Karpas-422 (cell line): ENCODE results near the gene PTPRG. TPM values are rescaled to one million over a fixed set of nuclear protein-coding genes. Genes with fewer than 3 reads are reported as not detected.

Experiments
- DNase-seq: peaks from one replicate; pipeline ENCODE4 v3.0.0-alpha.2; 2015
- H2AFZ ChIP-seq: fragments of 200-600 bp; sonication (generic); 2 replicates; pipeline ENCODE4 v1.6.1; 2014; ENCODE audit warnings: antibody characterized with exemption, low read length, mixed read lengths
- H3K27ac ChIP-seq: fragments of 200-600 bp; sonication (generic); 2 replicates; pipeline ENCODE4 v1.5.1; 2014; ENCODE audit warnings: mild to moderate bottlenecking, low read length, moderate library complexity
- H3K27me3 ChIP-seq: fragments of 200-600 bp; sonication (generic); 2 replicates; pipeline ENCODE4 v1.6.1; 2014; ENCODE audit warnings: low read length, mixed read lengths
- H3K36me3 ChIP-seq: fragments of 200-600 bp; sonication (generic); 2 replicates; pipeline ENCODE4 v1.6.1; 2014; ENCODE audit warnings: low read length, mixed read lengths; ENCODE audit not compliant: insufficient read depth
- H3K4me1 ChIP-seq: fragments of 200-600 bp; sonication (generic); 2 replicates; pipeline ENCODE4 v1.6.1; 2014; ENCODE audit warnings: mild to moderate bottlenecking, low read length, mixed read lengths
- H3K4me2 ChIP-seq: fragments of 200-600 bp; sonication (generic); 2 replicates; pipeline ENCODE4 v1.6.1; 2014; ENCODE audit warnings: low read length, low read depth, mild to moderate bottlenecking; ENCODE audit not compliant: poor library complexity, severe bottlenecking
- H3K4me3 ChIP-seq: fragments of 200-600 bp; sonication (generic); 2 replicates; pipeline ENCODE4 v1.5.1; 2014; ENCODE audit warnings: mild to moderate bottlenecking, antibody characterized with exemption, low read length, mixed read lengths
- H3K79me2 ChIP-seq: fragments of 200-600 bp; sonication (generic); 2 replicates; pipeline ENCODE4 v1.6.1; 2014; ENCODE audit warnings: mild to moderate bottlenecking, low read length, mixed read lengths
- H3K9ac ChIP-seq: fragments of 200-600 bp; sonication (generic); 2 replicates; pipeline ENCODE4 v1.6.0; 2014; ENCODE audit warnings: low read length
- H3K9me2 ChIP-seq: fragments of 200-600 bp; sonication (generic), shearing (Covaris generic); replicated peaks from 2 replicates; pipeline ENCODE4 v1.6.0; 2014; ENCODE audit warnings: mild to moderate bottlenecking, low read length, moderate library complexity; ENCODE audit not compliant: insufficient read depth
- H3K9me3 ChIP-seq: fragments of 300-700, 200-600 bp; sonication (generic); 2 replicates; pipeline ENCODE4 v1.6.1; 2014; ENCODE audit warnings: low read length, mixed read lengths
- H4K20me1 ChIP-seq: fragments of 200-600 bp; sonication (generic); 2 replicates; pipeline ENCODE4 v1.6.1; 2014; ENCODE audit warnings: mild to moderate bottlenecking, antibody characterized with exemption, low read length, low read depth; ENCODE audit not compliant: insufficient read depth
- total RNA-seq: library from RNA; depleted of rRNA; stranded (reverse); fragments of >200 nt; shearing (Covaris generic); gene quantifications from 2 replicates; pipeline ENCODE4 v1.2.3, GENCODE V29; 2014; ENCODE audit warnings: low replicate concordance

Gene PTPRG
- total RNA-seq, 1 experiment from 2014 or later: not detected

DNA sequence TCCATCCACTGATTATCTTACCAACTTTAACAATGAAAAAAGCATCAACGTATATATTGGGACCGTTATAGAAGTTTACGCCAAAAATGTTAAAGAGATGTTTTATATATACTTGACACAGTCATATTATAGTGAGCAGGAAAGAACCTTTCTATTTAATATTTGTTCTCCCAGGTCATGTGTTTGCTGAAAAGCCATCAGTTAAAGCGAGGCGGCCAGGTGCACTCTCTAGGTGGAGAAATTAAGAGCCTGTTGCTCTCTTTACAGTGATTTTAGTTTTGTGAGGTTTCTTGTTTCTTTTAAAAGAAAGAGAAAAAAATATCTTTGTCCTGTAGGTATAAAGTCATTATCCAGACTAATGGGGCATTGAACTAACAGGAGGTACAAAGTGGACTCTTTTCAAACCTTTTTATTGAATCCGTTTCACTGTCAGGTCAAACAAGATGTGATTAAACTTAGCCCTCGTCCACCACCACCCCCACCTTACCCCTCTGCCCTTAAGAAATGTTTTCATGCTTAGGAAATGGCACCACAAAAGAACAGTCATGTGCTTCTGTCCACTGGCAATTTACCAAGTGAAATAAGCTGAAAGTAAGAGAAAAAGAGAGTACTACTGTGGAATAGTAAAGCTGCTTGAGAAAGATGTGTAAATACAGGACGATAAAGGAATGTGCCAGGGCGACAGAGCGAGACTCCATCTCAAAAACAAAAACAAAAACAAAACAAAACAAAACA lies 279.9 kb downstream of the PTPRG start:
- H3K9me3 ChIP-seq: no peaks in the 10 kb centered on the region; the same call in 1 of the 2 replicates

DNA sequence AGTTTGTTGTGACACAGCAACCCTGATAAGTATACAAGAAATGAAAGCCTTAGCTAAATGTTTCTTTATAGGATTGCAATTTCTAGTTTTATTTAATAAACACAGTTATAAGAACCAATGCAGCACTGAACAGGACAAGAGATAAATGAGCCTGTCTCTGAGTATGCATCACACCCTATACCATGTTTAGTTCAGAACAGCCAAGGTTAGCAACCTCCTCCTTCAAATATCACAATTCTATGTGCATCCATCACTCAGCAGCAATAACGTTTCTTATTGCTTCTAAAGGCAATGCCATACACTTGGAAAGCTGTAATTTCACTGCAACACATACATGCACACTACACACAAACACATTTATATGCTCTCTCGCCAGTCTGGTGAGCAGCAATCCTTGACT lies 280.6 kb downstream of the PTPRG start:
- H3K27me3 ChIP-seq: no peaks in the 10 kb centered on the region
- no peaks in the 10 kb centered on the region for H3K4me1 ChIP-seq
- no peak overlapping the region for H3K4me2 ChIP-seq

More for the DNA sequence above, 279.9 kb downstream of the PTPRG start:
- H3K4me3 ChIP-seq: no peak overlapping the region
- H3K4me1 ChIP-seq: no peaks in the 10 kb centered on the region
- H3K79me2 ChIP-seq: no peaks in the 10 kb centered on the region
- H3K9ac ChIP-seq: no peak overlapping the region
- H2AFZ ChIP-seq: no peak overlapping the region
- H3K4me2 ChIP-seq: no peak overlapping the region
- no peaks in the 10 kb centered on the region for H3K27me3 ChIP-seq
- H4K20me1 ChIP-seq: no peaks in the 10 kb centered on the region
- no peaks in the 10 kb centered on the region for H3K9me2 ChIP-seq
- H3K27ac ChIP-seq: no peak overlapping the region
- no peaks in the 10 kb centered on the region for H3K36me3 ChIP-seq
- no peak for DNase-seq

DNA sequence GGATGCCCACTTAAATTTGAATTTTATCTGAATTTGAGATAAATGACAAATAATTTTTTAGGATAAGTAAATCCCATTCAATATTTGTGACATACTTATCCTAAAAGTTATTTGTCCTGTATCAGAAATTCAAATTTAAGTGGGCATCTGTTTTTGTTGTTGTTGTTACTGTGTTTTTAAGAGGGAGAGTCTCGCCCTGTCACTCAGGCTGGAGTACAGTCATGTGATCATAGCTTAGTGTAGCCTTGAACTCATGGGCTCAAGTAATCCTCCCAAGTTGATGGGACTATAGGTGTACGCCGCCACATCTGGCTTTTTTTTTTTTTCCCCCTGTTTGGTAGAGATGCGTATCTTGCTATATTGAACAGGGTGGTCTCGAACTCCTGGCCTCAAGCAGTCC lies 283.0 kb downstream of the PTPRG start:
- no peak overlapping the region for H3K4me2 ChIP-seq
- H4K20me1 ChIP-seq: no peaks in the 10 kb centered on the region
- H3K4me1 ChIP-seq: no peaks in the 10 kb centered on the region
- H3K9me2 ChIP-seq: no peaks in the 10 kb centered on the region
- H3K79me2 ChIP-seq: no peaks in the 10 kb centered on the region
- no peaks in the 10 kb centered on the region for H3K27me3 ChIP-seq
- H3K9me3 ChIP-seq: no peaks in the 10 kb centered on the region
- no peak overlapping the region for H2AFZ ChIP-seq
- no peak overlapping the region for H3K4me3 ChIP-seq
- no peaks in the 10 kb centered on the region for H3K36me3 ChIP-seq
- no peak overlapping the region for H3K27ac ChIP-seq
- DNase-seq: no peak
- H3K9ac ChIP-seq: no peak overlapping the region

More for the DNA sequence above, 280.6 kb downstream of the PTPRG start:
- Histone ChIP-seq H2AFZ (no peak overlapping the region), H3K4me3 (no peak overlapping the region), H3K9me2 (no peaks in the 10 kb centered on the region), H4K20me1 (no peaks in the 10 kb centered on the region), H3K79me2 (no peaks in the 10 kb centered on the region), H3K9ac (no peak overlapping the region), H3K9me3 (no peaks in the 10 kb centered on the region; the same call in 1 of the 2 replicates), H3K36me3 (no peaks in the 10 kb centered on the region), H3K27ac (no peak overlapping the region)
- no peak for DNase-seq

DNA sequence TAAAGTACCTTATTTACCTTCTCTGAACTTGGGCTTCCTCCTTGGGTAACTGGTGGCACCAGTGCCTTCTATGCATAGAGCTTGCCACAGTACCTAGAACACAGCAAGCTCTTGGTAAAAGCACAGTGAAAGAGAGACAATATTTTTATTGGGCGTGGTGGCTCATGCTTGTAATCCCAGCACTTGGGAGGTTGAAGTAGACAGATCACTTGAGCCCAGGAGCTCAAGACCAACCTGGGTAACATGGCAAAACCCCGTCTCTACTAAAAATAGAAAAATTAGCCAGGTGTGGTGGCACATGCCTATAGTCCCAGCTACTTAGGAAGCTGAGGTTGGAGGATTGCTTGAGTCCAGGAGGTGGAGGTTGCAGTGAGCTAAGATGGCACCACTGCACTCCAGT lies 285.1 kb downstream of the PTPRG start:
- no peaks in the 10 kb centered on the region for H3K9me2 ChIP-seq
- H3K79me2 ChIP-seq: no peaks in the 10 kb centered on the region
- H2AFZ ChIP-seq: no peak overlapping the region
- H3K9ac ChIP-seq: no peak overlapping the region
- H3K4me2 ChIP-seq: no peak overlapping the region
- H4K20me1 ChIP-seq: no peaks in the 10 kb centered on the region
- no peak overlapping the region for H3K4me3 ChIP-seq
- no peaks in the 10 kb centered on the region for H3K36me3 ChIP-seq
- H3K27me3 ChIP-seq: no peaks in the 10 kb centered on the region
- H3K27ac ChIP-seq: no peak overlapping the region
- no peak for DNase-seq
- H3K4me1 ChIP-seq: no peaks in the 10 kb centered on the region
- H3K9me3 ChIP-seq: no peaks in the 10 kb centered on the region

DNA sequence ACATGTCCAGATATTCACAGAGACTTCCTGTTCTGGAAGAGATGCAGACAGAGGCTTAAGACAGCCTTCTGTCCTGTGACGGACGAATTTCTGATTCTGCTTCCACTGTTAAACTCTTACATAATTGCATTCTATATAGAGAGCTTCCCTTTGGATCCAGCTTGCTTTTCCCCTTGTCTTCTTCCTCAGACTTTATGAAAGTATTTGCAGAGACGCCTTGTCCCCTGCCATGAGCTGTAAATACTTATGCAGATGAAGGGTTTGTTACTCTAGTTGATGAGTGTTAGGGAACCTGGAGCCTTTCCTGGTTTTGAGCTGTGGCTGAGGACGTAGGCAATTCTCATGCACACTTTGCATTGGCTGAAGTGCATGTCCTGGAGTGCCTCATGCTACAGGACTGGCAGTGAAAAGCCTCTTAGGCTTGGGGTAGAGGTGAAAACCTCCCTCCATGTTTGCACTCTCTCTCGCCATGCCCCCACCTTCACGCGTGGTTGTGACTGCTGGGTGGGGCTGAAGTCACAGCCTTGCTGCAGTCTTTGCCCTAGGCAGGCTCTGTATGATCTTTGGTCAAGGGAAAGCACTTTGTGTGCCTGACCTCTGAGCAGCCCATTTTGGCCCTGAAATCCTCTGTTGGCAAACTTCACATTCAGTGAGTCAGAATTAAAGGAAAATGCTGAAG lies 286.6 kb downstream of the PTPRG start:
- Histone ChIP-seq H4K20me1 (no peaks in the 10 kb centered on the region), H3K36me3 (no peaks in the 10 kb centered on the region), H3K9ac (no peak overlapping the region), H3K9me3 (no peaks in the 10 kb centered on the region), H3K27me3 (no peaks in the 10 kb centered on the region), H3K79me2 (no peaks in the 10 kb centered on the region), H3K4me1 (no peaks in the 10 kb centered on the region), H3K4me3 (no peak overlapping the region), H3K4me2 (no peak overlapping the region), H3K9me2 (no peaks in the 10 kb centered on the region), H2AFZ (no peak overlapping the region), H3K27ac (no peak overlapping the region)
- DNase-seq: no peak

DNA sequence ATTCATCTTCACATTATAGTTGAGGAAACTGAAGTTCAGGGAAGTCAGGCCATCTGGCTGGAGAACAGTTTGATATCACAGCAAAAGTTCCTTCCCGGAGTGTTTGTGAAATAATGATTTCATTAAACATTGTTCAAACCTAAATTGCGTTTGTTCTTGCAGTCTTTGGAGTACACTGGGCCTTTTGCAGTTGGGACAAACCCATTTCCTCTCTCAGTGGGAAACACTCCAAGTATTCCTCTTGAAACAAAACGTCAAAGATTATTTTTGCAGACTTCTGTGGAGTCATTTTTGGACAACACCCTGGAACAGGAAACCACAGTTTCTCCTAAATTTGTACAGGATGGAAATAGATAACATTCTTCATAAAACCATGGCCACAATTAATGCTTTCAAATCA lies 287.5 kb downstream of the PTPRG start:
- Histone ChIP-seq H3K9me2 (no peaks in the 10 kb centered on the region), H3K9me3 (no peaks in the 10 kb centered on the region), H3K9ac (no peak overlapping the region), H3K36me3 (no peaks in the 10 kb centered on the region), H3K27me3 (no peaks in the 10 kb centered on the region), H4K20me1 (no peaks in the 10 kb centered on the region), H3K4me1 (no peaks in the 10 kb centered on the region), H3K27ac (no peak overlapping the region), H2AFZ (no peak overlapping the region), H3K4me2 (no peak overlapping the region), H3K4me3 (no peak overlapping the region), H3K79me2 (no peaks in the 10 kb centered on the region)
- no peak for DNase-seq

DNA sequence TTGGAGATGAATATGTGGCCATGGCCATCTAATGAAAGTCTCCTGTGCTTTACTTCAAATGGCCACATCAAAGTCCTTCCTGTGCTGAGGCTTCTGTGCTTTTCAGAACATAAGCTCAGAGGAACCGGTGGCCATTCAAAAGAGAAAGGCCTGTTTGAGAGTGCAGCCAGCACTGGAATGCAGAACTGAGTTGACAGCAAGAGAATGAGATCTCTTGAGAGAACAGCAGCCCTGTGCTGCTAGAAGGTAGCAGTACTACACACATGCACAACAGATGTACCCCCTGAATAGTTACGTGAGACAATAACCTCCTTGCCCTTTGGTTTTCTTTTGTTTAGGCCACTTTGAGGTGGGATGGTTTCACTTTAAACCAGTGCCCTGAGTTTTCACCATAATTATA lies 292.5 kb downstream of the PTPRG start:
- H2AFZ ChIP-seq: no peak overlapping the region
- H4K20me1 ChIP-seq: no peaks in the 10 kb centered on the region
- no peaks in the 10 kb centered on the region for H3K9me2 ChIP-seq
- H3K79me2 ChIP-seq: no peaks in the 10 kb centered on the region
- H3K27ac ChIP-seq: no peak overlapping the region
- H3K9me3 ChIP-seq: no peaks in the 10 kb centered on the region
- H3K4me3 ChIP-seq: no peak overlapping the region
- no peak overlapping the region for H3K9ac ChIP-seq
- H3K4me2 ChIP-seq: no peak overlapping the region
- H3K27me3 ChIP-seq: no peaks in the 10 kb centered on the region
- no peaks in the 10 kb centered on the region for H3K4me1 ChIP-seq
- no peaks in the 10 kb centered on the region for H3K36me3 ChIP-seq
- DNase-seq: no peak

DNA sequence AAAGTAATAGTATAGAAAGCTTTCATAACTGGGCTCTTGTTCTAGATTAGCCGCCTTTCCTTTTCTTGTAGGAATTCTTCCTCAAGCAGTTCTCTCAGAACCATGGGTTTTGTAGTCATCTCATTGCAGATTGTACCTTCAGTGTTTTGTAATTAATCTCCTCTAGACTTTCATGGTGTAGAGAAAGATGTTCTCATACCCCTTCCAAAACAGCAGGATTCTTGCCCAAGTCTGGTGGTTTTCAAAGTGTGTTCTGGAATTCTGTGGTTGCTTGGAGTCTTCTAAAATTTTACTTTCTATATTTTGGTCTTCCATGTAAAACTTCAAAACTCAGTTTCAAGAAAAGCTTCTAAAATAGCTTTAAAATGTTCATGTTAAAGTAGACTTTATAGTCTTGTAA lies 293.8 kb downstream of the PTPRG start:
- H3K79me2 ChIP-seq: no peaks in the 10 kb centered on the region
- no peak overlapping the region for H3K9ac ChIP-seq
- no peaks in the 10 kb centered on the region for H3K4me1 ChIP-seq
- no peaks in the 10 kb centered on the region for H3K36me3 ChIP-seq
- H2AFZ ChIP-seq: no peak overlapping the region
- no peaks in the 10 kb centered on the region for H3K9me2 ChIP-seq
- no peaks in the 10 kb centered on the region for H3K27me3 ChIP-seq
- no peak overlapping the region for H3K27ac ChIP-seq
- no peak overlapping the region for H3K4me3 ChIP-seq
- DNase-seq: no peak
- no peaks in the 10 kb centered on the region for H3K9me3 ChIP-seq
- H4K20me1 ChIP-seq: no peaks in the 10 kb centered on the region
- H3K4me2 ChIP-seq: no peak overlapping the region
